Forelimb muscle (tissue), 1 donor: ENCODE measurements around the gene CCSER2. TPM values are rescaled to one million over a fixed set of nuclear protein-coding genes. Genes with fewer than 3 reads are reported as not detected.
"Not testable (repeated sequence)": the region's sequence is repeated elsewhere in the genome, so short reads cannot be mapped to it uniquely, and the experiment has no call there.

ENCODE experiments used
- DNase-seq: peaks from one replicate; pipeline ENCODE4 v3.0.0-alpha.2; 2013; ENCODE audit warnings: low read depth
- polyA plus RNA-seq: library from polyadenylated mRNA; unstranded; fragments of 120-200 nt; gene quantifications from one replicate; pipeline ENCODE4 v1.2.1, GENCODE V29; 2013; ENCODE audit not compliant: insufficient read length

CCSER2 gene
- polyA plus RNA-seq, 1 donor: 57.9 TPM

DNA sequence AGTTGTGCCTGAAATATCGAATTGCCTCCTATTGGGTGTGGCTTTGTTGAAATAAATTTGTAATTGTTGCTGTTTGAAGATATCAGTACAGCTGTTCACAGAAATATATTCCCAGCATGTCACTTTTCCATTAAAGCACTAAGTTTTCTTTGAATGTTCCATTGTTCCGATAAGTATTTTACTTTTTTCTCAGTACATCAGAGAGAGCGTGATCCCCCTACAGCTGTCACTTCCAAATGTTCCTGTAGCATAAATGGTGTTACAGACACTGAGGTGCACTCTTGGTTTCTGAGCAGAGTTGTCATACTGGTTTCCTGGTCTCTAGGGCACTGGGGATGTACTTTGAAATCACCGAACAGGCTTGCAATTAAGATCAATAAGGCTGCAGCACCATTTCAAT lies 189.2 kb downstream of the CCSER2 start:
- no peak for DNase-seq

DNA sequence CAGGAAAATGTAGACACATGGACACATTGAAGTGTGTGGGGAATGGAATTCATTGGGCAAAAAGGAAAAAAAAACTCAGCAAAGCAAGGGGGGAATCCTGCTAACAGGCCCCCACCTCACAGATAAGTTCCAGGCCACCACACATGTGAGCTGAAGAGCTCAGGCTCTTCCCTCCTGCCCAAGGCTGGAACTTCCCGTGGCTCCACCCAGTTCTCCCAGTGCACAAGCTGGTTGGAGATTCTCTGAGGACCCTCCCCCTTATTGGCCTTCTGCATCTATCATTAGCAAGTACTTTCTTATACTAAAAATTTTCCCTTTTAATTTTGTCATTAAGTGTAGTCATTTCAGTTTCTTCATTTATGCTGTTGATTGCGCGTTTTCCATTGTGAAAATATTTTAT lies 190.8 kb downstream of the CCSER2 start:
- no peak for DNase-seq

DNA sequence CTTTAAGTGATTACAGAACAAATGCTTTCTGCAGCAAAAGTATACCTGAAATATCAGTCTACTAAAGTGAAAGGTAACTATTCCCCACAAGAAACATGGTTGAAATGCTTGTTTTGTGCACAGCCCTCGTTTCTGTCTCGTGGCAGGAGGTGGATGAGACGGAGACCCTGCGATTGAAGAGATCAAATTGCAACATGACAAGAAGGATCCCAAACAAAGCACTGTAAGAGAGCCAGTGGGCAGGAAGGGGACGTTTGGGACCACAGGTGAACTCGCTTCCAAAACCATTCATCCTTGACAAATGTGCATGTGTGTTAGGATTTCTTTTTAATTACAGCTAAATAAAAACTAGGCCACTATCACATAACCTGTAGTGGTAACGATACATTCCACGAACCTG lies 192.6 kb downstream of the CCSER2 start:
- no peak for DNase-seq

DNA sequence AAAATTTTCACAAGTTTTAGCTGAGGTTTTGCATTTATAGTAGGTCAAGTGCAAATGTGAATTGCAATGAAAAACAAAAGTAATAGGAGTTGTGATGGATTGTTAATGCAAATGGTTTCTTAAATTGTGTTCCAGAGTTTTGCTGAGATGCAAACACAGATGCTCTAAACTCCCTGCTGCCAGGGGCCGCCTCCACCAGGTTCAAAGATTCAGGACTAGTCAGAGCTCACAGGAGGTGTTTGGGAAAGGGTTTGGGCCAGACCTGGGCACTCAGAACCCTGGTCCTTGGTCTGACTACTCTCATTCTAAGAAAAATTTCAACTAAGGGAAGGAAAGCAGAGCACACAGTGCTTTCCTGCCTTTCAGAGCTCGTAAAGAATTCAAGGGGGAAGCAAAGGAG lies 193.1 kb downstream of the CCSER2 start:
- no peak for DNase-seq

DNA sequence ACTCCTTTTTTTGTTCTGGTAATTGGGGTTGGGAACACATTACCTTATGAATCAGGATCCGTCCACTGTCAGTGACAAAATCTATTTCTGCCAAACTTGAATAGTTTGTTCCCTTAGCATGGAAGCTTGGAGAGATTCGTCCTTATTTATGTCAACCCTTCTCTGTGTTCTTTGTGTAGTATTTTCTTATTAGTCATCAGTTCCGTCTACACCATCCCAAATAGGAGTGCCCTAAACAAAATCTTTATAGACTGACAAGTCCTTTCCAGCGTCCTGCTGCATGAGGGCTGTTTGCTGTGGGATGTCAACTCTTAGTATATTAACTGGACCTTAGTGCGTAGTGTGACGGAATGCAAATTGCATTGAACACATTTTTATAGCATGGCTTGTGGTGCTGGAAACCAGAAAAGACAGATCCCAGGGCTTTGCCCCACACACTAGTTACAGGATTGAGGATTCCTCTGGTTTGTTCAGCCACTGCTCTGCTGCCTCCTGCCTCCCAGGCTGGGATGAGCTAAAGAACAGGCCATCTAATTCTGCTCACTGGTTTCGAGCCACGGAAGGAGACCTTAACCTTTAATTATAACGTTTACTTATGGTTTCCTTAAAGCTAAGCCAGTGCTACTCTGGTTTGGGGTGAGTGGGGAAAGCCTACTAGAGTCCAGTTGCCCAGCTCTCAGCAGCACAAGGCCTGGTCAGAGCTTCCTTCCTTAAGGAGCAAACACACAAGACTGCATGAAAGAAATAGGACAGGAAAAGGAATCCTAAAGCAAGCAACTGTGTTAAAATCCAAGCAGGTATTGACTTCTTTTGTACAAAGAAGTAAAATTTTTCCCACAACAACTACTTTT lies 194.4 kb downstream of the CCSER2 start:
- no peak for DNase-seq

DNA sequence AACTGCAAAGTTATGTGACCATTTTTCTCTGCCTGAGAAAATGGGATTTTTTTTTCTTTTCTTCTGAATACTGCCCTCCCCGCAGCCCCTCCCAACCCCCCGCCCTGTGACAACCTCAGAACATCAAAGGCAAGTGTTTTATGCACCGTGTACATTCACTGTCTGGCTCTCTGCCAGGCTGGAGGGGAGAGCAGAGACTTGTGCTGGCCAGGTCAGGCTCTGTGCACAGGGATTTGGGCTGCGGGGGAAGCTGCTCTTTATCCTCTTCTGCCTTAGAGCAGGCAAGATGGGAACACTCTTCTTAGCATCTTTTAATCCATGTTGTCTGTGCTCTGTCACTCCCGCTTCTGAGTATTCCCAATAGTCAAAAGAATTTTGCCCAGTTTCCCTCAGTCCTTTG lies 195.1 kb downstream of the CCSER2 start:
- DNase-seq: no peak

DNA sequence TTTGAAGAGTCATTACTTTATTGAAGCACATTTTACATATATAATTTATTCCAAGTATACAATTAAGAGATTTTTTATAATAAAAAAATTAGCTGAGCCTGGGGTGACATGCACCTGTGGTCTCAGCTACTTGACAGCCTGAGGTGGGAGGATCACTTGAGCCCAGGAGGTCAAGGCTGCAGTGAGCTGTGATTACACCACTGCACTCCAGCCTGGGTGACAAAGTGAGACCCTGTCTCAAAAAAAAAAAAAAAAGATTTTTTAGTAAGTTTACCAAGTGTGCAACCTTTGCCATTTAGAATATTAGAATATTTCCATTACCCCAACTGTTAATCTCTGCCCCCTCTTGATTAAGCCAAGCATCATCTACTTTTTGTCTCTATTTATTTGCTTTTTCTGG lies 196.0 kb downstream of the CCSER2 start:
- DNase-seq: no peak

DNA sequence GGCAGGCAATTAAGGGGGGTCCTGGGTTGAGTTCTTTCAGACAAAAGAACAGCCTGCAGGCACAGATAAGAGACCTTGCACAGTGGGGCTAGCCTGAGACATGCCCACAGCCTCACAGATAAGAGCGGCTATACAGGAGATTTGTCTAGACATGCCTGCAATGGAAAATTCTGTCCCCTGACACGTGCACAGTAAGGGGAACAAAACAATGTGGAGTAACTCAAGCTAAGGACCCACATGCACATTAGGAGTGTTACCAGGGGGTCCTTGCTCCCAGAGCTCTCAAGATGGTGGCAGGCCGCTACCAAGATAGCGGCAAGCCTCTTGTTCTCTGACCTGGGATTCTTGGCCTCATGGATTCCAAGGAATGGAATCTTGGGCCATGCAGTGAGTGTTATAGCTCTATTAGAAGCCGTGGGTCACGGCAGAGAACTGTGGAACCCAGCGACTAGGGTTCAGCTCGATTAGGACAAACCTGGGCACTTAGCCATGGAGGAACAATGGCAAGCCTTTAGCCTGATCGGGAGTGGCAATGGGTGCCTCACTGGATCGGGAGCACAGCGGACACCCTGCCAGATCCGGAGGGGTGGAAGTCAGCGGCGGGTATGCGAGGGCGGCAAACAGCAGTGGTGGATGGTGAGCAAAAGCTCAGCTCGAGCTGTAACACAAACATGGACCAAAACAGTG lies 196.9 kb downstream of the CCSER2 start:
- no peak for DNase-seq

DNA sequence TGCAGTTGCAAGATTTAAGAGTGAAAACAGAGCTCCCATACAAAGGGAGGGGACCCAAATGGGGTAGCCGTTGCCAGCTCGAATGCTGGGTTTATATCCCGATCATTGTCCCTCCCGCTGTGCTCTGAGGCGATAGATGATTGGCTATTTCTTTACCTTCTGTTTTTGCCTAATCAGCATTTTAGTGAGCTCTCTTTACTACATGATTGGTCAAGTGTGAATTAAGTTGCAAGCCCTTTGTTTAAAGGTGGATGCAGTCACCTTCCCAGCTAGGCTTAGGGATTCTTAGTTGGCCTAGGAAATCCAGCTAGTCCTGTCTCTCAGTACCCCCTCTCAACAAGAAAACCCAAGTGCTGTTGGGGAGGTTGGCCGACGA lies 197.4 kb downstream of the CCSER2 start:
- not testable (repeated sequence) for DNase-seq

DNA sequence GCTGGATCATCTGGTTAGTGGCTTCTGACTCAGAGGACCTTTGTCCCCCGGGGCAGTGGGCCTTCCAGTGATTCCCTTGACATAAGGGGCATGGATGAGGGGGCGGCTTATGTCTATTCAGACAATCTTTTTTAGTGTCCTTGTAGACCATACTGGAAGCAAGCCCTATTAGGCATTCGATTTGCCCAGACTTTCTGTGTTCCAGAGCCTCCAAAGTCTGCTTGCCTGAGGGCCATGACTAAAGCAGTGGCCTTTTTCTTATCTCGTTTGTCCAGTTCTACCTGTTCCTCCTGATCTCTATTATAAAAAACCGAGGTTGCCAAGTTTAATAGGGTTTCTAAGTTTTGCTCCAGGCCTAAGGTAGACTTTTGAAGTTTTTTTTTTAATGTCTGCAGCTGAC lies 199.0 kb downstream of the CCSER2 start:
- not testable (repeated sequence) for DNase-seq

DNA sequence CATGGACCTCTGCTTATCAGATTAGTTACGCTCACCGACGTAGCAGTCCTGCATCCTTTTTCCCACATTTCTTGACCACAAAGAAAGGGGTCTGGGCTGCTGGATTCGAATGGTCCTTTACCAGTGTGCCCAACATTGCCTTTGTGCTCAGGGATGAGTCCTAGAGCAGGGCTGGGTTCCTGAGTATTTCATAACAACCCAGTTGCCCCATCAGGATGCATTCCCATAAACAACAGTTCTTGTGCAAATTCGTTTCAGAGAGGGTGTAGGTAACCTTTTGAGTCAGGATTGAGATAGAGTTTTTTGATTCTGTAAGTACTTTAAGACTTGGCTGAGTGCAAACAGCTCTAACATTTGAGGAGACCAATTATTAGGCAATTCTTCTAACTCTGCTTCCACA lies 200.1 kb downstream of the CCSER2 start:
- DNase-seq: not testable (repeated sequence)

DNA sequence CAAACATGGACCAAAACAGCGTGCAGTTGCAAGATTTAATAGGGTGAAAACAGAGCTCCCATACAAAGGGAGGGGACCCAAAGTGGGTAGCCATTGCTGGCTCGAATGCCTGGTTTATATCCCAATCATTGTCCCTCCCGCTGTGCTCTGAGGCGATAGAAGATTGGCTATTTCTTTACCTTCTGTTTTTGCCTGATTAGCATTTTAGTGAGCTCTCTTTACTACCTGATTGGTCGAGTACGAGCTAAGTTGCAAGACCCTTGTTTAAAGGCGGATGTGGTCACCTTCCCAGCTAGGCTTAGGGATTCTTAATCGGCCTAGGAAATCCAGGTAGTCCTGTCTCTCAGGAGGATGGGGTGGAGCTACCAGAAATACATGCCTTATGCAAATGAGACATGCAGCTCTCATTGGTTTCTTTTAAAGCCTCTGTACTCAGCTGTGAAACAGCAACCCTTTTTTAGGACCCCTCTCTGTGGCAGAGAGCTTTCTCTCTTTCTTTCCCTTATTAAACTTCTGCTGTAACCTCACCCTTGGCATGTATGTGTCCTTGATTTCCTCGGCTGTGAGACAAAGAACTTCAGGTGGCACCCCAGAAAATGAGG lies 202.4 kb downstream of the CCSER2 start:
- DNase-seq: no peak

DNA sequence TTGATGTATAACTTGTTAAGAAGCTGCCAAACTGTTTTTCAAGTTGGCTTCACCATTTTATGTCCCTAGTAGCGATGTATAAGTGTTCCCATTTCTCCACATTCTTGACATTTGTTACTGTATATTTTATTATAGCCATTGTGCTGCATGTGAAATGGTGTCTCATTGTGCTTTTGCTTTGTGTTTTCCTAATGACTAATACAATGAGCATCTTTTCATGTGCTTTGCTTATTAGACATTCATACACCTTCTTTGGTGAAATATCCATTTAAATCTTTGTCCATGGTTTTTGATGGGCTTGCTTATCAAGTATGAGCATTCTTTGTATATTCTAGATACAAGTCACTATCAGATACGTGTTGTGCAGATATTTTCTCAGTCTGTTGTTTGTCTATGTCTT lies 203.0 kb downstream of the CCSER2 start:
- DNase-seq: no peak

DNA sequence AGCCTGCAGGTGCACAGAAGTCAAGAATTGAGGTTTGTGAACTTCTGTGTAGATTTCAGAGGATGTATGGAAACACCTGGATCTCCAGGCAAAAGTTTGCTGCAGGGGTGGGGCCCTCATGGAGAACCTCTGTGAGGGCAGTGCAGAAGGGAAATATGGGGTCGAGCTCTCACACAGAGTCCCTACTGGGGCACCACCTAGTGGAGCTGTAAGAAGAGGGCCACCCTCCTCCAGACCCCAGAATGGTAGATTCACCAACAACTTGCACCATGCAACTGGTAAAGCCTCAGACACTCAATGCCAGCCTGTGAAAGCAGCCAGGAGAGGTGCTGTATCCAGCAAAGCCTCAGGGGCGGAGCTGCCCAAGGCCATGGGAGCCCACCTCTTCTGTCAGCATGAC lies 205.8 kb downstream of the CCSER2 start:
- DNase-seq: no peak

DNA sequence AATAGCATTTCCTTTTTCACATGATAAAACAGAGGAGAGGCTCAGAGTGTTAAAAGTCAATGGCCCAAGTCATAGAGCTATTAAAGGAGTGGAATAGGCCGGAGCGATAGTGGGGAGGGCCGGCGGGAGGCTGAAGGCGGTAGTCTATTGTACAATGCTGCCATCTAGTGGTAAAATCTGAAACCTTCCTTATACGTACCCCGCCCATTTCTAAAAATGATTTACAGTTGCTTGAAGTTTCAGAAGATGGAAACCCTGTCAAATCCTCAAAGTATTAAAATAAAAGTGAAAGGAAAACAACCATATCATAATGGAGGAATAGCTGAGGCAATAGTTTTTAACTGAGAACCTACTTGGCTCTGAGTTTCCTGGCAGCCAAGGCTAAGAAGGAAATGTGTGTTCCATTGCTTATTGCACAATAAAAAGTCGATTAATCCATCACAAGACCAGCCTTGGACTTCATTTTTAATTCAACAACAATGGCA lies 209.1 kb downstream of the CCSER2 start:
- DNase-seq: peak; percentile 40

DNA sequence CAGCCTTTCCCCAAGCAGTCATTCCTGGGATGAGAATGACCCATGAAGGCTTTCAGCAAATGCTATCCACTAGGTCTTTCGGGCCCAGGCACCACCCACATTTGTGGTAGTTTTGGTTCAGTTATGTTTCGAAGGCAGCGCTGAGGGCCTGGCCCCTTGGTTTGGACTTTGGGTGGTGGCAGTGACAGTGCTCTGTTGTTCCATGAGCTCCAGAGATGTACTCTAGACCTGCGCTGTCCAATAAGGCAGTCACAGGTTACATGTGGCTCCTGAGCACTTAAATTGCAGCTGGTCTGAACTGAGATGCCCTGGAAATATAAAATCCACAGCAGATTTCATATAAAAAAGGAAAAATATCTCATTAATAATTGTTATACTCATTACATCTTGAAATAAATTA lies 209.6 kb downstream of the CCSER2 start:
- DNase-seq: no peak

DNA sequence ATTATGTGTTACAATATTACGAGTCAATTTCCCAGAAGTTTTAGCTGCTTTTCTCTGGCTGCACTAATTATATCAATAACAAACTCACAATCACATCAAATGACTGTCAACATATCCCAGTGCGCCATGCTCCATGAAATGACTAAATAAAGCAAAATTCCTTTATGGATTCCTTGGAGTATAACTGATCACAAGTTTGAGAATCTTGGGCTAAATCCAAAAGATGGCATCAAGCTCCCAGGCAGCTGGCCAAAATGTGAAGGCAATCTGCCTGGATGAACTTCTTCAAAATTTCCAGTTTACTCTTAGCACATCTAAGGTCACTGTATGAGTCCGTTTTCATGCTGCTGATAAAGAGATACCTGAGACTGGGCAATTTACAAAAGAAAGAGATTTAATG lies 210.8 kb downstream of the CCSER2 start:
- DNase-seq: no peak

DNA sequence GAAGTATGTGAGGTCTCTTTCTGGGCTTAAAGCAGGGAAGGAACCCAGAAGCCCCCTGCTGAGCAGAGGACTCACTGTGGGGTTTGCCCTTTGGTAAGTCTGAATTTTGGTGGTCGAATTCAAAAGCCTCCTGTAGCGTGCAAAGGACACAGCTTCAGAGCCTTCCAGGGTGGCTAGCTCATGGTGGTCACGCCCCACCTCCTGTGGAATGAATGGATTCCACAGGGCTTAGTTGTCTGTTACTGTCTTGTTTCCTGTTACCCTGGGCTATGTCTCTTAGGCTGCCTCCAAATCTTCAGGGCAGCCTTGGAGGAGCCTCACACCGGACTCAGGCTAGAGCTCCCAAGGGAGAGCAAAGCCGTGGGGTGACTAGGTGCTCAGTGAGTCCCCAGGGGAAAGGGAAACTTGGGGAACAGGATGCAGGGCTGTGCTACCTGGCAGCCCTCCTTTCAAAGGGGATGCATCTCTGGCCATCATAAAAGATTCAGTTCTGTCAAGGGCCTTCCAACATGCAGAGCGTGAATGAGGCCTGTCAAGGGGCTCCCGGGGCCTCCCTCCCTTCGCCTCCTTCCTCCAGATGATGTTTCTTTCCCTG lies 211.7 kb downstream of the CCSER2 start:
- no peak for DNase-seq

DNA sequence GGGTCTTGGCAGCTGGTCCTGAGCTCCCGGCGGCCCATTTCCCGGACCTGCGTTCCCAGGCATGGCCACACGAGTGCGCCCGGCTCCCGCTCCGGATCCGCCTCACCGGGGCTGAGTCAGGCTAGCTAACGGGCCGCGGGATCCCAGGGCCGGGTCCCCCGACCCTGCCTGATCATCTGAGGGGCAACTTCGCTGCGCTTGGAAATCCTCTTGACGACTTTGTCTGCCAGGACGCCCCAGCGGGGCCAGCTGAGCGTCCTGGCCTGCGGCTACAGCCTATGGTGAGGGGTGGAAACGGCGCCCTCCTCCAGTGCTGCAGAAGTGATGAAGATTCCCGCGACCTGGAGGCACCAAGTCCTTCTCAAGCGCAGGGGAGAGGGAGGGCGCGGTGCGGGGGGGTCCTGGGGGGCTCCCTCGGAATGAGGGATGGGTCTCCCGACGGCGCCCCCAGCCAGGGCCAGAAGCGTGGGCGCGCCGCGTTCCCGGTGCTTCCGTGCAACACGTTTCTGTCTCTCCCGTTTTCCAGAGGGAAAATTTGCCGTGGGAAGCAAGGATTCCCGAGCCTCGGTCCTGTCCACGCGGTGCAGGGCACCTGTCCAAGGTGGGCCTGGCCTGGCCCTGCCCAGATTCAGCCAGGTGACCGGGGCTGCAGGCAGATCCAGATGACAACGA lies 212.4 kb downstream of the CCSER2 start:
- DNase-seq: no peak

DNA sequence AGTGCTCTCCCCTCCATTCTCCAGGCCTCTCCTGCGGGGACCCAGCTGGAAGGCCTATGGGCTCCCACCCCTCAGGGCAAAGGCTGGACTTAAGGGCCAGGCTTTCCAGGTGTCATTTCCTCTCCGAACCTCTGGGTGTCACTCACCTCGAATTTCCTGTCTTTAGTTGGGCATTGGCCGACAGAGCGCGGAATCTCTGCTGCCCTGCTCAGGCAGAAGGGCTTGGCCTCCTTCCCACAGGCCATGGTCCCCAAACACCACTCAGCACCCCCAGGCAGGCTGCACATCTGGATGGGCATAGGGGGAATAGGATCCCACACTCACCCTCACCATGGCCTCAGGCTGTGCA lies 212.9 kb downstream of the CCSER2 start:
- no peak for DNase-seq

DNA sequence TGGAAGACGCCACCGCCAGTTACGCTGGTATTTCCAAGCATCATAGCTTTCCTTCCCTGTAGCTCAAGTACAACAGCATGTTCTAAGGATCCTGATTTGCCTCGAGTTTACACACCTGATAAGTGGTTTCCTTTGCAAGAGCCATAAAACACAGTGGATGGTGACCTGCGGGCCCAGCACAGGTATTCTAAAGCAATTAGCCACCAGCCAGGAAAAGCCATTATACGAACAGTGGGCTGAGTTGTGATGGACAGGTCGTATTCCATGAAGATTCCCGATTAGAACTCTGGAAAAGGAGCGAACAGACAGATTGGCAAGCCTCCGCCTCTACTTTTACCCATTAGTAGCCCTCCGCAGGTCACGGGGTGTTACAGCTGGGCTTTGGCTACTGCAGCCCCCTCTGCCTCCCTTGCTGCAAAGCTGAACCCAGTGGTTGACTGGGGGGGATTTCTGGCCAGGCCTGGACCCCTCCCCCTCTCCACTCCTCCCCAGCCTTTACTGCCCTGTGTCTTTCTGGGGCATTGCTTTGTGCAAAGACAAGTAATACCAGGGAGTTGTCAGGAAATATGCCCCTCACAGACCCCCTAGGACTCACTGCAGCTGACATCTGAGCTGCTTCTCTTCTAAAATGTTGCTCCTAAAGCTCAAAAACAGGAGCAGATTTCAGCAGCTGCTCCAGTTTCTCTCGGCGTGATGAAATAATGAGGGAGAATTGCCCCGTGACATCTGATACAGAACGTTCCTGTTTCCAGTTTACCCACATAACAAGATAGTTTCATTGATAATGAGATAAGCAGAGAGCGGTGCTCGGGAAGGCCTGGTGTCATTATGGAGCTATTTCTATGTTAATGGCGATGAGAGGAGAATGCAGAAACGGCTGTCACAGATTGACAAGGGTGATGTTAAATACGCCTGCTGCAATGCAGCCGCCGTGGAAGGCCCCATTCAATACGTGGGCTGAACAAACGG lies 214.4 kb downstream of the CCSER2 start:
- no peak for DNase-seq
